NCI-H345 treated with DMSO at 0.1 percent for 48 hours (cell line): ENCODE data around the gene GNAO1.

Experiments used
- DNase-seq: peaks from one replicate; lab custom pipeline; 2025; ENCODE audit not compliant: unreplicated experiment; lab: John Stamatoyannopoulos, UW

The GNAO1 gene

DNA sequence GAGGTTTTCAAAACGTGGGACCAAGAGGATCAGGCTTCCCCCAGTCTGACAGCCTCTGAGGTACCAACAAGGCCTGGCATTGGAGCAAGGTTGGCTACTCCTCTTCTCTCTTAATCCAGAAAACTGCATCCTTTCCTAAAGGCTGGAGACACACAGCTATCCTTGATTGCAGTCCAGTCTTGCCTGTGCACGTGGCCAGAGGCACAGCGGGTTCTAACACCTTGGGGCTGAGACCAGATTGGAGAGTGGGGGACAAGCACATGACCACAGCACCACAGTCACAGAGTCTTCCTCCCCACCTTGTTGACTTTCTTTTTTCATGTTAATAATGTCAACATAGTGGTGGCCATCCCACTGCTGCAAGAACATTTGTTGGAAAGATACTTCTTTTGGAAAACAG, 46.9 kb downstream of the GNAO1 start:
- no peak for DNase-seq

DNA sequence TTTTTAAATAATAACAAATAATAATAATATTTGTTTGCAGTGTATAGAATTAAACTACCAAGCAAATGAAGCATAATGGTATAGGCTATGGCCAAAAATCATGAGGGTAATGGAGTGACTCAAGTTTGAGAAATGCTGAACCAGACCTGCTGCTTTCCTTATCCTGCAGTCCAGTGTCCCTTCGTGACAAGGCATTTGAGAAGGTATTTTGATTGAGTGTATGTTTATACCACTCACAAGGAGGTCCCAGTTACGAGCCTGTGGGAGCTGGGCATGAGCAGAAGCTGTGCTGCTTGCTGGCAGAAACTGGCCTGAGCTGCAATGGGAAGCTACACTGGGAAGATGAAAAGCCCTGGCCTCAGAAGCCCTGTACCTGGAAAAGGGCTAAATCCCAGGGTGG, 50.3 kb downstream of the GNAO1 start:
- DNase-seq: no peak

- no peak for DNase-seq
Measured at GRCh38 chr16:56242740-56243139, 51.5 kb downstream of the GNAO1 start.

DNA sequence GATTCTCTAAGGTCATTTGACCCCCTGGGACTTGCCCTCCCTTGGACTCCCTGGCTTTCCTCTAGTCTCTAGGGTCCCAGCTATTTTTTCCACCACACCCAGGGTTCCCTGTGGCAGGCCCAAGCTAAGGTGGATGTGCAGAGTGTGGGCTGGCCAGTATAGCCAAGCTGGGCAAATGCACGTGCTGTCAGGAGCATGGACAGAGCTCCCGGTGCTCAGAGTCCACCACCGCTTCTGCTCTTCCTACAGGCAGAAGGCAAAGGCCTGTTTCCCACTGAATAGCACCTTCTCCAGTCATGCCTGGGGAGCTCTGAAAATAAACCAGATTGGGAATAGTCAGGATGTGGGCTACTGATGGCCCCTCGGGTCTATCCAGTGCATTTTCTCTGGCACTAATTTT, 53.3 kb downstream of the GNAO1 start:
- no peak for DNase-seq

- no peak for DNase-seq
Measured at GRCh38 chr16:56245197-56245596, 53.9 kb downstream of the GNAO1 start.

- DNase-seq: no peak
Measured at GRCh38 chr16:56246051-56246817, 54.9 kb downstream of the GNAO1 start.

DNA sequence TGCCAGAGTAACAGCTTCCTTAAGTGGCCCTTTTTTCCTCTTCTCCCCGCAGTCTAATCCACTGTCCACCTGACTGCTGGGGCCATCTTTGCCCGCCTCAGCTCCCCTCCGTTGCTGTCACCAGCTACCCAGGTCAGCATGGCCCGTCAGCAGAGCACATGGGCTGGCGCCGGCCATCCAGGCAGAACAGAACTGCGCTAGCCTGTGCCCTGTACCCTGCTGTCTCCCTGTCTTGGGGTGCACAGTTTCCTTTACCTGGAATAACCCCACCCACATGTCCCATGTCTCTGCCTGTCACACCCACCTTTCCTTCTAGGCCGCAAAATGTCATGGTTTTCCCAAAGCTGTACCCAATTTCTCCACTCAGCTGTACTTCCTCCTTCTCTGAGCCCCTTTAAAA, 55.7 kb downstream of the GNAO1 start:
- no peak for DNase-seq

DNA sequence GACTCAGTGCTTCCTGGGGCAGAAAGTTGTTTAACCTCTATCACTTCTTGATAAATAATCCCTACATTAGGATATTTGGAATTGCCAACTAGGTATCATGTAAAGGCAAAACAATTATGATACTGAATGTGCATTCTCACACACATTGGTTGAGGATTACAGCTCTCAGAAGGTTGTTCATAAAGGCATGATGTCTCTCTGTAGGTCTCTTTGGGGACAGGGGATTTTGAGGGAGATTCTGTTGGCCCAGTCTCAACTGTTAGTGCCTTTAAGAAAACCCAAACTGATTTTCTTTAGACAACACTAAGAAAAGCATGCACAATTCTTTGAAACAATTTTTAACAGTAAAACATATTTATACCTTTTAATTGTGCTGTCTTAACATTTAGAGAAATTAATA, 56.5 kb downstream of the GNAO1 start:
- no peak for DNase-seq

GRCh38 chr16:56252835-56253234, 61.5 kb downstream of the GNAO1 start:
- DNase-seq: no peak

DNA sequence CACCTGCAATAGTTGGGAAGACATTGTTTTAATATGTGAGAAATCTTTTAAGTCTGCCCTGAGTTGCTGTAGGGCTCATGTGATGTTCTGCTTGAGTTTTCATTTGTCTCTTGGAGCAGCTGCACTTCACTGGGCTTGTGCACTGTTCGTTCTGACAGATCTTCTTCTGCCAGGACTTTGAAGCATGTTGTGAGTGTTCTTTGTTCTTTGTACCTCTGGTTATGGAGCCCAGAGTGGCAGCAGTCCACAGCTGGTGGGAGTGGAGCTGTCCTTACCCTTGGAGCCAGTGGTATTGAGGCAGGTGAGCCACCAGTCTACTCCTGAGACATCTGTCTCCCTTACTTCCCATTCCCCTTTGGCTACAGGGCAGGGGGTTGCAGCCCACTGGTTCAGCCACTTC, 64.6 kb downstream of the GNAO1 start:
- DNase-seq: no peak

DNA sequence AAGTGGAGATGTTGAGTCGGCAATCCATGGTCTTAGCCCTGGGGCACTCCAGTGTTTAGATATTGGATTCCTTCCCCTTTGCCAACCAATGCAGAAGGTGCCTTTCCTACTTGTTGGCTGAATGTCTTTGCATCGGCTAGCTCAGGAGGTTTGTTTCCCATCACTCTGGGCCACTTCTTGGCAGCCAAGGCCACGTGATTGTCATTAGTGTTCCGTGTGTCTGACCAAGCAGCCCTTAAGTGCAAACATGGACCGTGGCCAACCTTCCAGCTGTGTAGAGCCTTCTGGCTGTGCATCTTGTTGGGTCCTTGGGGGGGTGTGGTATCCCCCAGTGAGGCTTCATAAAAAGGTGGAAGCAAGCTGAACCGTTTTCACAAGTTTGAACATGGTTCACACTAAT, 66.0 kb downstream of the GNAO1 start:
- no peak for DNase-seq

DNA sequence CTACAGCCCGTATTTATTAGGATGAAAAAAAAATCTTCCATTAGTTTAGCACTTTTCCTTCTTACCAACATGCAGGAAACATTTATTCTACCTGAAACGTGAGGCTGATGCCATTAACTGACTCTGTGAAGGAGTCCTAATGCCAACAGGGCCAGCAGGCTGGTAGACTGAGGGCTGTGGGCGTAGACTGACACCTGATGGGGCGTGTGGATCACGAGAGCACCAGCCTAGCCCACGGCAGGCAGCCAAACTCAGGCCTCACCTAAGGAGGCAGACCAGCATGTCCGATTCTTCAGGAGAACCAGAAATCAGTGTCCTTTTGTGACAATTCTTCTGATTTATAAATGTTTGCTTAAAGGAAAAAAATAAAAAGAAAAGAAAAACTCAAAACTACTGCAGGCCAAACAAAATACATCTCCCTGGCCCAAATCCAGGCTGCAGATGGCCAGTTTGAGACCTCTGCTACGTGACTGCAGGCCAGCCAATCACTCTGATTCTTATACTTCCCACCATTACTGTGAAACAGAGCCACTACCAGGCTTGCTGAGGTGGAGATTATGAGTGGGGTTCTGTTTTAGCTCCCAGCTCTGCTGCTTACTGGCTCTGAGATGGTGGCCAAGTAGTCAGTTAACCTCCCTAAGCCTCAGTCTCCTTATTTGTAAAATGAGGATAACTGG, 66.5 kb downstream of the GNAO1 start:
- DNase-seq: no peak

GRCh38 chr16:56258508-56259424, 67.5 kb downstream of the GNAO1 start:
- DNase-seq: no peak

DNA sequence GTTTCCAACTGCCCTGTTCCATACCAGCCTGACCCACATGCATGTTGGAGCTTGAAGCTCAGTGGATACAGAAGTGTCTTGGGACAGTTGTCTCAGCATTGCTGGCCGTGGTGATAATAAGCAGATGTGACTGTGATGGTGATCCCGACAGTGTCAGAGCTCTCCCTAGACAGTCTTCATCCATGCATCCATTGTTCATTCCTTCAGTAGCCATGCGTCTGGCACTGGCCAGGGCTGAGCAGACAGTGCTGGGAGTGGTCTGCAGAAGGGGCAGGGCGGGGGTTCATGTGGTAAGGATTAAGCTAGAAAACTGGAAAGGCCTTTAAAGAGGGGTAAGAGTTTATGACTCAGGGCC, 68.1 kb downstream of the GNAO1 start:
- DNase-seq: no peak

GRCh38 chr16:56260378-56261160, 69.3 kb downstream of the GNAO1 start:
- DNase-seq: no peak

GRCh38 chr16:56261656-56262055, 70.4 kb downstream of the GNAO1 start:
- no peak for DNase-seq

DNA sequence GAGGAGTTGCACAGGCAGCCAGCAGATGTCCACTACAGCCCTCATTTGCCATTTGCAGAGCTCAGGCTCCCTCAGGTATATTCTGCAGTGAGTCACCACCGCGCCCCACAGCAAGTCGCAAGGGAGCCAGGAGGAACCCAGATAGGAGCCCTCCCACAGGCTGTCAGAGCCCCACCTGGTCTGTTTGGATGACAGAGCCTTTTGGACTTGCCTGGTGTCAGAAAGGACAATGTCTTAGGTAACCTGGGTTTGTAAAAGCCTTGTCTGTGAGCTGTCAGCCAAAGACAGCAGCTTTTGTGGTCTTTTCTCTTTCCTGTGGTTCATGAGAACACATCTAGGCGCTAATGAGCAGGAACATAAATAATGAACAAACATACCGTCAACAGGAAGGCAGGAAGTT, 70.9 kb downstream of the GNAO1 start:
- DNase-seq: no peak

GRCh38 chr16:56262551-56263245, 71.4 kb downstream of the GNAO1 start:
- DNase-seq: no peak

DNA sequence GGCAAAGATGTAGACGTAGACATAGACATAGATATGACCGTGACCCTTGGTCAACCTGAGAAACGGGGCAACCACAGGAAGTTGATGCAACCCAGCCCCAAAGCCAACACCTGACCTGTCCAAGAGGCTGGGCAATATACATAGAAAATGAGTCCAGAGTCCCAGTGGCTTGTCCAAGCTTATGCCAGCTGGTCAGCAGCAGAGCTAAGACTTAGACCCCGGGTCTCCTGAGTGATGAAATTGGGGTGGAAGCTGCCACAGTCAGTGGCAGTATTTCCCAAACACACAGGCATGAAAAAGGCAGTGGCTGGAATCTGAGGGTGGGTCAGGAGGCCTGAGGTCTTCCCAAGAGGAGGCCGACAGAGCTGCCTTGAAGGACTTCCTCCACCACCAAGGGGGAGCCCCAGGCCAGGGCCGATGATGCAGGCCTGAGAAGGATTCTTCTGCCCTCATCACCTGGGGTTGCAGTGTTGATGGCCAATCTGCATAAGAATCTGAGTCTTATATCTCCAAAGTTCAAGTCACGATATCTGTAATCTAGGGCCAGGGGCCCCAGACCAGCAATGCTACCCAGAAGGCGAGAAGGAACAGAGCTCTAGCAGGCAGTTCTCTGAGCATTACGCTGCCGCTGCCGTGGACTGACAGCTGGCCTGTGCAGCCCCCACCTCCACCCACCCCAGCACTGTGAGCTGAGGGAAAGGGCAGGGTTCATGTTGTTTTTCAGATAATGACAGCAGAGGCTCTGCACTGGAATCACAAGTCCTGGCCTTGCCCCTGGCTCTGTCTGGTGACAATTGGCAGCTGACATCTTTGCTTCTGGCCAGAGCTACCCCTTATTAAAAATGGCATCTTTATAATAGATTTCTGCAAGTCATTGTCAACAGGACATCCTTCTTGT, 72.7 kb downstream of the GNAO1 start:
- DNase-seq: no peak

GRCh38 chr16:56264609-56264972, 73.3 kb downstream of the GNAO1 start:
- DNase-seq: no peak
